Transverse colon (tissue), 4 donors: Measurements from ENCODE around the gene SPATA13.

ENCODE experiments used
- CTCF ChIP-seq, 5 experiments: fragments of 200-600 bp in 3 of 5; fragments of 450-650 bp in 2 of 5; sonication (generic) in 3 of 5; IDR thresholded peaks; 1 replicate in 2 of 5; 2 replicates in 3 of 5; pipeline ENCODE4 v1.5.1; 2016 to 2017; ENCODE audit warnings: antibody characterized with exemption in 5 of 5, inconsistent platforms in 3 of 5, mild to moderate bottlenecking in 2 of 5, moderate library complexity in 1 of 5
- EP300 ChIP-seq: sonication (generic); formaldehyde crosslinking; IDR thresholded peaks from one replicate; pipeline ENCODE4 v1.6.1; 2017; ENCODE audit warnings: antibody characterized with exemption, low read depth
- POLR2A ChIP-seq: fragments of 450-650 bp; IDR thresholded peaks from one replicate; pipeline ENCODE4 v1.6.1; 2016; ENCODE audit warnings: antibody characterized with exemption, mild to moderate bottlenecking, moderate library complexity
- POLR2AphosphoS5 ChIP-seq, 3 donors: sonication (generic); formaldehyde crosslinking; IDR thresholded peaks; one replicate each; pipeline ENCODE4 v1.6.1; 2016; ENCODE audit warnings: antibody characterized with exemption in 3 of 3

- TF ChIP-seq CTCF (IDR thresholded peaks at IDR 0.05) (no peak), POLR2A (no peak), EP300 (no peak), POLR2AphosphoS5 (IDR thresholded peaks at IDR 0.05) (no peak)
Observed at GRCh38 chr13:24209138-24209537, 48.6 kb downstream of the SPATA13 start.
